GM21786 (cell line): Measurements from ENCODE around the gene SELPLG.

Experiments used
- ATAC-seq: cut with Tn5 transposase; IDR thresholded peaks from one replicate; pipeline ENCODE4 v1.9.1; 2021; ENCODE audit not compliant: unreplicated experiment

The SELPLG gene

DNA sequence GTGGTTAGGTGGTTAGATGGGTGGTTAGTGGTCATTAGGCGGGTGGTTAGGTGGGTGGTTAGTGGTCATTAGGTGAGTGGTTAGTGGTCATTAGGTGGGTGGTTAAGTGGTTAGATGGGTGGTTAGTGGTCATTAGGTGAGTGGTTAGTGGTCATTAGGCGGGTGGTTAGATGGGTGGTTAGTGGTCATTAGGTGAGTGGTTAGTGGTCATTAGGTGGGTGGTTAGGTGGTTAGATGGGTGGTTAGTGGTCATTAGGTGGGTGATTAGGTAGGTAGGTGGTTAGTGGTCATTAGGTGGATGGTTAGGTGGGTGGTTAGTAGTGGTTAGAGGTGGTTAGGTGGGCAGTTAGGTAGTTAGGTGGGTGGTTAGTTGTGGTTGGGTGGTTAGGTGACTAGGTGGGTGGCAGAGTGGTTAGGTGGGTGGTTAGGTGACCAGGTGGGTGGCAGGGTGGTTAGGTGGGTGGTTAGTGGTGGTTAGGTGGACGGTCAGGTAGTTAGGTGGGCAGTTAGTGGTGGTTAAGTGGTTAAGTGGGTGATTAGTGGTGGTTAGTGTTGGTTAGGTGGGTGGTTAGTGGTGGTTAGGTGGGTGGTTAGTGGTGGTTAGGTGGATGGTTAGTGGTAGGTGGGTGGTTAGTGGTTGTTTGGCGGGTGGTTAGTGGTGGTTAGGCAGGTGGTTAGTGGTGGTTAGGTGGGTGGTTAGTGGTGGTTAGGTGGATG lies 27.8 kb downstream of the SELPLG start:
- ATAC-seq: no peak

GRCh38 chr12:108605000-108605689 lies 28.5 kb downstream of the SELPLG start:
- ATAC-seq: no peak

GRCh38 chr12:108604208-108604941 lies 29.3 kb downstream of the SELPLG start:
- ATAC-seq: no peak

GRCh38 chr12:108603743-108604142 lies 30.0 kb downstream of the SELPLG start:
- ATAC-seq: no peak

- ATAC-seq: no peak
Measured at GRCh38 chr12:108602976-108603704, 30.6 kb downstream of the SELPLG start.

GRCh38 chr12:108602209-108602705 lies 31.4 kb downstream of the SELPLG start:
- ATAC-seq: no peak

GRCh38 chr12:108600702-108601007 lies 33.0 kb downstream of the SELPLG start:
- no peak for ATAC-seq

GRCh38 chr12:108599948-108600701 lies 33.6 kb downstream of the SELPLG start:
- no peak for ATAC-seq

DNA sequence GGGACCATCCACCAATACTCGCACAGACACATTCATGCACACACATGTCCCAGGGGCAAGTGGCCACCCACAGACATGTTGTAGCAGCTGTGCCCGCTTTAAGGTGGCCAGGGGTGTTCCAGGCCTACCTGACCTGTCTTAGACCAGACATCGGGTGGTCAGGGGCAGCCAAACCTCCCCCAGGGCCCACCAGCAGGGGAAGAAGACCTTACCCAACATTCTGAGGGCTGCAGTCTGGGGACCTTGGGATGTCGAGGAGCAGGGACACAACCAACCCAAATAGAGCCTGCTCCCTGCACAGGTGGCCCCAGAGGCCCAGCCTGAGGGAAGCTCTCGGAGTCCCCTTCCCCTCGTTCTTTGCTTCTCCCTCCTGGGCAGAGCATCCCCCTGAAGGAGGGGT lies 34.2 kb downstream of the SELPLG start:
- ATAC-seq: no peak

GRCh38 chr12:108598553-108599250 lies 35.0 kb downstream of the SELPLG start:
- ATAC-seq: no peak

DNA sequence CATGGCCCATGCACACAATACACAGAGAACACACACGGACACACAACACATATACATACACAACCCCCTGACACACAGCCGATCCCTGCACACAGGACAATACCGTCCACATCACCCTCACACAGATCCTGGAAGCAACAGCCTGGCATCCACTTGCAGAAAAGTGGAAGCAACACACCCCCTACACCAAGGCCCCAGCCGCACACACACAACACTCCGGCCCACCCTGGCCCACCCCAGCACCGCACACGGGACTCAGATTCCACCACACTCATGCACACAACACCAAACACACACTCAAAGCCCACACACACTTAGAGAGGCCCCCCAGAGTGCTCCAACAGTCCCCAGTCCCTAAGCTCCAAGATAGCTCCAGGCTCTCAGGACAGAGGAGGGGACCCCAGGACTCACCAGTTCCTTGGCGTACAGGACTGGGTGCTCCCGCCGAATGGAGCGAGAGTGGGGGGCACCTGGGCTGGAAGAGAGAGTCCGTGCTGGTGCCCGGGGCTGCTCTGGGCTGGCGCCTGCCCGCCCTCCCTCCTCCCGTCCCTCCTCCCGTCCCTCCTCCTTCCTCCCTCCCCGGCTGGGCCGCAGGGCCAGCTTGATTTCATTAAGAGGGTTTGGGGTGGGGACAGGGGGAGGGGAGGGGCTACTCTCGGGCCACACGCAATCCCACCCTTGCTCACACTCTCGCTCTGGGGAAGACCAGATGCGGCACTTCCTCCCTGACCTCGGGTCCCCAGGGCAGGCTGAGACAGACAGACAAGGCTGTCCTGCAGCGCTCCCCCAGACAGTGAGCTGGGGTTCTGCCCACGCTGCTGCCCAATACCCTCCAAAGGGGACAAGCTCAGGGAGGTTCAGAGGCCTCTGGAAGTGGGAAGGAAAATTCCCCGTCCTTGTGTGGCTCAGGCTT lies 35.9 kb downstream of the SELPLG start, which contains the start of gene TMEM119:
Gene TMEM119 (minus strand): TSS at position 526 of the 913 bp plus-strand sequence. CDS start 5,701 bp downstream, outside the sequence.
- no peak for ATAC-seq

DNA sequence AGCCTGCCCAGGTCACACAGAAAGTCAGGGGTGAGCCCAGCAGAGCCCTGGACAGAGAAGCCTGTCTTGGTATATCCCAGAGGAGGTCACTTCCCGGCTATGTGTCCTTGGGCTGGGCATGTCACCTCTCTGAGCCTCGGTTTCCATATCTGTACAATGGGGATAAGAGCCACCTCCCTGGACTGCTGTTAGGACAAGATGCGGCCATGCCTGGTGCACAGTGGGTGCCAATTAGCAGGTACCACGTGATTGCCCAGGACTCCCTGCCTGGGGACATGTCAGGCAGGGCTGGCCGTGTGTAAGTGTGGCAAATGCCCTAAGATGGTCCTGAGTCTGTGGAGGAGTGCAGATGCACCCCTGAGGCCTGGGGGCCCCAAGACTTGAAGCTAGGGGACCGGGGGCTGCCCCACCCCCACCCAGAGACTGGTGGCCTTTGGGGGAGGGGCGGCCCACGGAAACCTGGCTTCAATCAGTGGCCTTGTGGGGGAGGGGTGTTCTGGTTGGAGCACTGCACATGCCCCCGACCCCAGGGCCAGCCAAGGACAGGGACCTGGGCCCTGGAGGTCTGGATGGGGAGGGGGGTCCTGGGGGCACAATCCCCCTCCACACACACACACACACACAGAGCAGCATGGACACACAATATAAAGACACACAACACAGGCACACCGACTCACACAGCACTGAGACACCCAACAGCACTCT lies 36.7 kb downstream of the SELPLG start:
- ATAC-seq: no peak

DNA sequence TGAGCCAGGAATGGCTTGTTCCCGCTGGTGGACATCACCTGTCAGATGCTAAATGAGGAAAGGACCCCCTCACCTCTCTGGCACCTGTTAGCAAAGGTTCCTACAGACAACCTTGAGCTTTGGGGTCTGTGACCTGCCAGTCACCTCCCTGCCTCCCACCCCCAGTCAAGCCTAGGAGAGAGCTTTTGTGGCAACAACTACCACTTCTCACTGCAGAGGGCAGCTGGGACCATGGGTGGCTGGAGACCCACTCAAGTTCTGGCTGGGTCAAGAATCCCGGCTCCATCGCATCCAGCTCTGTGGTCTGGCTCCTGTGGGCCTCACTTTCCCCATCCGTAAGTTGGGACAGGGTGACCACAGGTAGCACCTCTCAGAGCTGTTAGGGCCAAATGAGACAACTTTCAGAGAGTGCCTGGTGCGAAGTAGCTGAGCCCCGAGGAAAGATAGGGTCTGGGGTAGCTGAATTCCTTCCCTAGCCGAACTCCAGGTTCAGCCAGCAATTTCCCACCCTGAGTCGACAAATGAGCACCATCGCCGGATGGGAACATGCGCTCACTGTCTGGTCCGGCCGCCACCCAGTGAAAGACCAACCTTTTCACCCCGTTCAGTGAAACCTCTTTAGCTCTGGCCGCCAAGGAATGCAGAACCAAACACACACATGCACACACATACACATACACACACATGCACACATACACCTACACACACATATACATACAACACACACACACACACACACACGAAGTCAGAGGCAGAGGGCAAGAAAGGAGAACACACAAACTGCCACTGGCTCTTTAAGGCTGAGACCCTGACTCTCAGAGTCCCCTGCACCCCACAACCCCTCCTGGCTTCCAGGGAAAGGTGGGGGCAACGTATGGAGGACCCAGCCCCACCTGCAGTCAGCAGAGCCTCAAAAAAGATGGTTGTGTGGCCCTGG lies 37.7 kb downstream of the SELPLG start:
- no peak for ATAC-seq

GRCh38 chr12:108594960-108595710 lies 38.6 kb downstream of the SELPLG start:
- ATAC-seq: no peak

DNA sequence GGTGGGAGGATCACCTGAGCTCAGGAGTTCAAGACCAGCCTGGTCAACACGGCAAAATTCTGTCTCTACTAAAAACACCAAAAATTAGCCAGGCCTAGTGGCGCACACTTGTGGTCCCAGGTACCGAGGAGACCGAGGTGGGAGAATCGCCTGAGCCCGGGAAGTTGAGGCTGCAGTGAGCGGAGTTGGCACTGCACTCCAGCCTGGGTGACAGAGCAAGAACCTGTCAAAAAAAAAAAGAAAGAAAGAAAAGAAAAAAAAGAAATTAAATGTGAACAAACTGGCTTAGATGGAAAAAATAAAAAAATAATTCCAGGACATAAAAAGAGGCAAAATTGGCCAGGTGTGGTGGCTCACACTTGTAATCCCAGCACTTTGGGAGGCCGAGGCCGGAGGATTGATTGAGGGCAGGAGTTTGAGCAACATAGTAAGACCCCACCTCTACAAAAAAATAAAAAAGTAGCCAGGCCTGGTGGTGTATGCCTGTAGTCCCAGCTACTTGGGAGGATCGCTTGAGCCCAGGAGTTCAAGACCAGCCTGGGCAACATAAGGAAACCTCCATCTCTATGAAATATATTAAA lies 39.3 kb downstream of the SELPLG start:
- ATAC-seq: no peak
